Breast epithelium (tissue), 4 donors: ENCODE measurements around the gene LCP2. TPM values are rescaled to one million over a fixed set of nuclear protein-coding genes. Genes with fewer than 3 reads are reported as not detected.

ENCODE experiments used
- DNase-seq, 2 donors: peaks; one replicate each; pipeline ENCODE4 v3.0.0-alpha.2; 2019; ENCODE audit warnings: low spot score in 2 of 2
- H3K27ac ChIP-seq, 2 donors: fragments of 200-600 bp; sonication (generic) in 1 of 2; one replicate each; pipeline ENCODE4 v1.5.1; 2016 to 2019; ENCODE audit warnings: mild to moderate bottlenecking in 1 of 2
- H3K27me3 ChIP-seq, 2 donors: fragments of 200-600 bp; sonication (generic) in 1 of 2; one replicate each; pipeline versions ENCODE4 v1.5.1 to v1.6.0; 2017 to 2019; ENCODE audit warnings: control low read depth in 1 of 2, mild to moderate bottlenecking in 1 of 2
- H3K36me3 ChIP-seq: fragments of 200-600 bp; one replicate; pipeline ENCODE4 v1.5.1; 2019
- H3K4me1 ChIP-seq, 2 donors: fragments of 200-600 bp; sonication (generic); one replicate each; pipeline ENCODE4 v1.5.1; 2016 to 2019; ENCODE audit warnings: control low read depth in 1 of 2
- H3K4me3 ChIP-seq, 3 donors: fragments of 200-600 bp; sonication (generic); 1 replicate in 2 of 3; 2 replicates in 1 of 3; pipeline ENCODE4 v1.5.1; 2016 to 2019; ENCODE audit warnings: mild to moderate bottlenecking in 3 of 3, moderate library complexity in 2 of 3
- H3K9me3 ChIP-seq, 2 donors: fragments of 200-600 bp; sonication (generic) in 1 of 2; one replicate each; pipeline ENCODE4 v1.5.1; 2016 to 2019; ENCODE audit warnings: control low read depth in 1 of 2
- CTCF ChIP-seq, 3 donors: fragments of 450-650 bp; IDR thresholded peaks; one replicate each; pipeline ENCODE4 v1.5.1; 2016 to 2017; ENCODE audit warnings: antibody characterized with exemption in 3 of 3, mild to moderate bottlenecking in 3 of 3, moderate library complexity in 3 of 3
- POLR2A ChIP-seq: fragments of 450-650 bp; IDR thresholded peaks from one replicate; pipeline ENCODE4 v1.6.1; 2016; ENCODE audit warnings: antibody characterized with exemption, mild to moderate bottlenecking, moderate library complexity
- POLR2AphosphoS5 ChIP-seq, 3 donors: sonication (generic); formaldehyde crosslinking; IDR thresholded peaks; one replicate each; pipeline ENCODE4 v1.6.1; 2017; ENCODE audit warnings: antibody characterized with exemption in 3 of 3
- intact Hi-C: fragments of 100-400 bp; cut with DNase I; formaldehyde crosslinking; loops from one replicate; pipeline ENCODE4 v1.15.1; 2023; ENCODE audit warnings: low total_unique reads
- total RNA-seq, 3 donors: library from RNA; depleted of rRNA; stranded (reverse); fragments of >200 nt; gene quantifications; one replicate each; pipeline ENCODE4 v1.1.0, GENCODE V29; 2016

Gene LCP2
- total RNA-seq, 3 donors from 2014 or later: 15.4 to 41.4 (median 21.8) TPM

- Histone ChIP-seq H3K27ac (no peak overlapping the region), H3K4me1 (no peaks in the 10 kb centered on the region), H3K4me3 (no peak overlapping the region), H3K9me3 (no peaks in the 10 kb centered on the region), H3K27me3 (no peaks in the 10 kb centered on the region), H3K36me3 (no peaks in the 10 kb centered on the region)
- no peak for TF ChIP-seq POLR2A
- TF ChIP-seq POLR2AphosphoS5 (IDR thresholded peaks at IDR 0.05): no peak
- TF ChIP-seq CTCF (IDR thresholded peaks at IDR 0.05): no peak
- intact Hi-C loops: no loop called here
- no peak for DNase-seq
Measured at GRCh38 chr5:170329524-170329923, 31.9 kb upstream of the LCP2 start.

GRCh38 chr5:170327829-170328228 is 30.3 kb upstream of the LCP2 start:
- H3K4me3 ChIP-seq: no peak overlapping the region
- intact Hi-C loops: no loop called here
- TF ChIP-seq CTCF (IDR thresholded peaks at IDR 0.05): no peak
- TF ChIP-seq POLR2A: no peak
- TF ChIP-seq POLR2AphosphoS5 (IDR thresholded peaks at IDR 0.05): no peak
- H3K4me1 ChIP-seq: no peaks in the 10 kb centered on the region
- H3K27ac ChIP-seq: no peak overlapping the region
- no peaks in the 10 kb centered on the region for H3K9me3 ChIP-seq
- H3K27me3 ChIP-seq: no peaks in the 10 kb centered on the region
- H3K36me3 ChIP-seq: no peaks in the 10 kb centered on the region
- DNase-seq: no peak

GRCh38 chr5:170327168-170327567 is 29.6 kb upstream of the LCP2 start:
- Histone ChIP-seq H3K27ac (no peak overlapping the region), H3K4me1 (no peaks in the 10 kb centered on the region), H3K4me3 (no peak overlapping the region), H3K9me3 (no peaks in the 10 kb centered on the region), H3K36me3 (no peaks in the 10 kb centered on the region), H3K27me3 (no peaks in the 10 kb centered on the region)
- intact Hi-C loops: no loop called here
- no peak for DNase-seq
- TF ChIP-seq CTCF (IDR thresholded peaks at IDR 0.05) (no peak), POLR2A (no peak)

- H3K27ac ChIP-seq: no peak overlapping the region
- no peaks in the 10 kb centered on the region for H3K27me3 ChIP-seq
- no peak for DNase-seq
- H3K4me1 ChIP-seq: peaks cover 0 to 13% of the 10 kb centered on the region in 2 donors
- no peak for TF ChIP-seq POLR2A
- no peak for TF ChIP-seq CTCF (IDR thresholded peaks at IDR 0.05)
- no peak for TF ChIP-seq POLR2AphosphoS5 (IDR thresholded peaks at IDR 0.05)
- intact Hi-C loops: no loop called here
- H3K9me3 ChIP-seq: no peaks in the 10 kb centered on the region
- H3K36me3 ChIP-seq: no peaks in the 10 kb centered on the region
- H3K4me3 ChIP-seq: no peak overlapping the region
Measured at GRCh38 chr5:170319301-170319700, 21.7 kb upstream of the LCP2 start.

GRCh38 chr5:170317499-170317898 is 19.9 kb upstream of the LCP2 start:
- no peaks in the 10 kb centered on the region for H3K9me3 ChIP-seq
- intact Hi-C loops: no loop called here
- H3K27me3 ChIP-seq: no peaks in the 10 kb centered on the region
- no peaks in the 10 kb centered on the region for H3K36me3 ChIP-seq
- TF ChIP-seq CTCF (IDR thresholded peaks at IDR 0.05) (no peak), POLR2A (no peak), POLR2AphosphoS5 (IDR thresholded peaks at IDR 0.05) (no peak)
- H3K4me1 ChIP-seq: peaks cover 0 to 13% of the 10 kb centered on the region in 2 donors
- H3K4me3 ChIP-seq: no peak overlapping the region
- DNase-seq: no peak
- H3K27ac ChIP-seq: no peak overlapping the region
